HG02884 (cell line): ENCODE measurements around the gene MYLK4.

Source experiments
- ATAC-seq: cut with Tn5 transposase; IDR thresholded peaks from one replicate; pipeline ENCODE4 v1.9.1; 2021; ENCODE audit warnings: mild to moderate bottlenecking, moderate library complexity; ENCODE audit not compliant: unreplicated experiment

Gene MYLK4

DNA sequence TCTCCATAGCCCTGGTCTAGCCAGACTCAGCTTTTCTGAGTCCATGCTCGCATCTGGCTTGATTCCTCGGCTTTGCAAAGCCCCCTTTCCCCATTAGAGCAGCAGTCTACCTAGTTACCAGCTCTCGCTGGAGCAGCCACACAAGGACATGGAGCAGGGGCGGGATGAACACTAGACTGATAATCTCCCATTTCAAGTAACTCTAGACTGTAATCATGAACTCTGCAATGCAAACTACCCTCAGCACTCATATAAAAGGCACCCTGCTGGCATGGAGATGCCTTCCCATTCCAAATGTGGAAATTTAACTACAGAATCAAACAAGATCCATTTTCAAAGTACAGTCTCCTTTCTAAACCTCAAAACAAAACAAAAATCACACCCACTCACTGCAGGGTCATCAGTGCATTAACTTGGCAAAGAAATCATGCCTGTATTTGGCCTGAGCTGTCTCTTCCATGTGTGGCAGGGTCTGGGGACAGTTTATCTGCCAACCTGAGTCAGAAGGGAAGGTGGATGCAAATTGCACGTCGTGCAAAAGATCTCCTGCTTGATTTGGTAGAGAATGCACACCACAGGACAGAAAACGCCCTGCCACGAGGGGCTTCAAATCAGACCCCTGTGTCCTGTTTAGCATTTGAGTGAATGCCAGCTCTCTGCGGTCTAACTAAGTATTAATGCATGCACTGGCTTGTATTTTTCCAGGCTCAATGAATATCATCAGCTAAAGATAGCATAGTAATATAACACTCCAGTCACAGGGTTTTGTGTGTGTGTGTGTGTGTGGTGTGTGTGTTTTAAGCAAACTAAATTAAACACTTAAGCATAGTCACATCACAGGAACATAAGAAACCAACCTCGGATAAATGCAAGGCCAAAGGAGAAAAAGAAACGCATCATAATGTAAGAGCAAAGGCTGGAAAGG is 85.3 kb downstream of the MYLK4 start:
- no peak for ATAC-seq

DNA sequence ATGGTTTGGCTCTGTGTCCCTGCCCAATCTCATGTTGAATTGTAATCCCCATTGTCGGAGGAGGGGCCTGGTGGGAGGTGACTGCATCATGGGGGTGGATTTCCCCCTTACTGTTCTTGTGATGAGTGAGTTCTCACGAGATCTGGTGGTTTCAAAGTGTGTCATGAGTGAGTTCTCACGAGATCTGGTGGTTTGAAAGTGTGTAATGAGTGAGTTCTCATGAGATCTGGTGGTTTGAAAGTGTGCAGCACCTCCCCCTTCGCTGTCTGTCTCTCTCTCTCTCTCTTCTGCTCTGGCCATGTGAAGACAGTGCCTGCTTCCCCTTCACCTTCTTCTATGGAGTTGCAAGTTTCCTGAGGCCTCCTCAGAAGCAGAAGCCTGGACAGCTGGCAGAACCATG is 87.6 kb downstream of the MYLK4 start:
- no peak for ATAC-seq

GRCh38 chr6:2661651-2662050 is 89.1 kb downstream of the MYLK4 start:
- ATAC-seq = no peak

GRCh38 chr6:2659882-2660281 is 90.8 kb downstream of the MYLK4 start:
- no peak for ATAC-seq

GRCh38 chr6:2659381-2659780 is 91.3 kb downstream of the MYLK4 start:
- ATAC-seq = no peak

- ATAC-seq = peak; percentile 91
These were observed 91.9 kb downstream of the MYLK4 start for GRCh38 chr6:2658788-2659187.

DNA sequence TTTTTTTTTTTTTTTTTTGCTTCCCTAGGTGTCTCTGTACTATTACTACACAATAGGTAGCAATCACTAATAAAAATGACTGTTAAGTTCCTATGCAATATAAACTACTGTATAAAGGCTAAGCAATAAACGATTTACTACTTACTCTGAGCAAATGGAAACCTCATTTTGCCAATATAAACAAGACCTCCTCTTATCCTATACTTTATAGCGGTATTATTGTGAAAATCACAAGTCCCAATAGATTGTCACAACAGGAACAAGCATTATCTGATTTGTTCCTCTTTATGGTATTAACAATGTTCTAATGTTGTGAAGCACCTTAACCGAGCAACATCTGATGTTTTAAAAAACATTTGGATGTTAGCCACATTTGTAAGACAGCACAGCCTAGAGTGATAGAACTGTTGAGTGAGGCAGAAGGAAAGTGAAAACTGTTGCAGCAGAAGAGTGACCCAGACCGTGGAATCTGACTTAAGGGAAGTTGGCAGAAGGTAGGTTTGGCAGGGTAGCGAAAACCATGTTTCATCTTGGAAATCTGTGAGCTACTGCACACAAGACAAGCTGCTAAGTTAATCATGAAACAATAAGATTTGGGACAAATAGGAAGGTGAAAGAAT is 94.2 kb downstream of the MYLK4 start:
- no peak for ATAC-seq

DNA sequence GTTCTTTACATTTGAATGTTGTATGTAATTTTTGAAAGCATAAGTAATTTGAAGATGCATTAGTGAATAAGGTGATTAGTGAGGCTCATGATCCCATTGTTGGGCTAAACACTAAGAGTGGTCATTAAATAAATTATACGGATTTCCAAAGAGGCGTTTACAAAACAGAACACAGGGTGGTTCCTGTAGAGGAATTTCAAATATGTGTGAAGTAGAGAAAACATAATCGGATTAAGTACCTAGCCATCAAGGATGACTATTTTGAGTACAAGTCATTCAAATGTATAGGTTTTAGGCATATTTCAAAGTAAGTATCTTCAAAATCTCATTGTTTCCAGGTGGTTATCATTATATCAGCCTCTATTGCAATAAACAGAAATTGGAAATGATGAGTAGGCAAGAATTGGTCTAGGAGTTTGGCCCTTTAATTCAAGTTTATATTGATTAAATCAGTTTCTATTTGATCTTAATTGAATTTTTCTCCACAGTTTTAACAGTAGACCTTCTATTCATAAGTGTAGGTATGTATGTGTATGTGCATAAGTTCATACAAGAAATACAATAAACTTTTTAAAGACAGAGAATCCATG is 94.8 kb downstream of the MYLK4 start:
- no peak for ATAC-seq

GRCh38 chr6:2653369-2654032 is 97.2 kb downstream of the MYLK4 start:
- ATAC-seq = no peak

- ATAC-seq = no peak
These were observed 98.1 kb downstream of the MYLK4 start for GRCh38 chr6:2652611-2653010.

DNA sequence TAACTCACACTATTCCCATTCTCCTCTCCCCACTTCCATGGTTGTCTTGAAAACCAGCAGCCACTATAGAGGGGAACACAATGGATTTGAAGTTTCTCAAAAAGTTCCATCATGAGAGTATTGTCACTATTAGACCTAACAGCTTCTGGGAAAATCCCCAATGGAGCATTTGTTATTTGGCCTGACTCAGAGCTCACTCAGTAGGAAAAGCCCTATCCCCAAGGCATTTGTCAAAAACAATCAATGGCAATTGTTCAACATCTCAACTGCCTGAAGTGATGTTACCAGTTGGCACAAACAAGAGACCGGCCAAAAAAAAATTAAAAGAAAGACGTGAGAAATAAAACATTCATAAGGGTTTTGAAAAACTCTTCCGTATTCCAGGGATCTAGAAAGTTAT is 98.8 kb downstream of the MYLK4 start:
- no peak for ATAC-seq

- no peak for ATAC-seq
These were observed 99.2 kb downstream of the MYLK4 start for GRCh38 chr6:2651536-2651935.

DNA sequence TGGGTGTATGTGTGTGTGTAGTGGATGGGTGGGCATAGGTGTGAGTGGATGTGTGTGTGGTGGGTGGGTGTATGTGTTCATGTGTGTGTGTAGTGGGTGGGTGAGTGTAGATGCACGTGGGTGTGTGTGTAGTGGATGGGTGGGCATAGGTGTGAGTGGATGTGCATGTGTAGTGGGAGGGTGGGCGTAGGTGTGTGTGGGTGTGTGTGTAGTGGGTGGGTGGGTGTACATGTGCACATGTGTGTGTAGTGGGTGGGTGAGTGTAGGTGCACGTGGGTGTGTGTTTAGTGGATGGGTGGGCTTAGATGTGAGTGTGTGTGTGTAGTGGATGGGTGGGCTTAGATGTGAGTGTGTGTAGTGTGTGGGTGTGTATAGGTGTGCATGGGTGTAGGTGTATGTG is 104.4 kb downstream of the MYLK4 start:
- ATAC-seq = no peak

- ATAC-seq = no peak
These were observed 106.7 kb downstream of the MYLK4 start for GRCh38 chr6:2643935-2644539.

DNA sequence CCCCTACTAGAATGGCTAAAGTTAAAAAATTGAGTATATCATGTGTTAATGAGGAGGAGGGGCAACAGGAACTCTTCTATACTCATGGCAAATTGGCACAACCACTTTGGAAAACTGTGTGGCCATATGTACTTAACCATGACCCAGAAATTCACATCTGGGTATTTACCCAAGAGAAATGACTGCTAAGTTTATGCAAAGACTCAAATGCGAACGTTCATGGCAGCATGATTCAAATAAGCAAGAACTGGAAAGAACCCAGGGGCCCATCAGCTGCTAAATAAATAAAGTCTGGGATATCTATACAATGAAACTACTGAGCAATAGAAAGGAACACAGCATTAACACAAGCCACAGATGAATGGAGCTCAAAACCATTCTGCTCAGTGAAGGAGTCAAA is 107.6 kb downstream of the MYLK4 start:
- no peak for ATAC-seq

DNA sequence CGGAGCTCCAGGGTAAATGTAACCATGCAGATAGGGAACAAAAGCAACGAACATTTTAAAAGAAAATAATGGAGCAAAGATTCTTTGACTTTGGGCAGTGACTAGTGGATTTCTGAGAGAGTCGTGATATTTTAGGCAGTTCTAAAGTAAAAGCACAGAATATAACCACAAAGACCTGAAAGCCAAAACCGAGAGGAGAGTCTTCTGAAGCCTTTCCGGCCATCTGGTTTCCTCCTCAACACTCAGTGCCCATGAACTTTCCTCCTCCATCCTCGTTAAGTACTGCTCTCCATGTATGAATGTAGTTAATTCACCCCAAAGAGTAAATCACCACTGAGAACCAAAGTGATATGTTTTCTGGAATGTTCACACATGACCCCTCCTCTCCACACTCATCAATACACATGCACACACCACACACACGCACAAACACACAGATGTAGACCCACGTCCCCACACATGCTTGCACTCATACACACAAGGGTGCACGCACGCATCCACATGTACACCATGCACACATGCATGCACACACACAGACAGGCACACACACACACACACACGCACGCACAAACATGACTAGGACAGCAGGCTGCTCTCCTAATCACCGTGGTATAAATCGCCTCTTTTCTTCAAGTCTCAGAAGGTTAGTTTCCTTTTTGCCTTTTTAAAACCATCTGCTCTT is 109.5 kb downstream of the MYLK4 start:
- ATAC-seq = peak; percentile 69

GRCh38 chr6:2640551-2640950 is 110.2 kb downstream of the MYLK4 start:
- no peak for ATAC-seq

- no peak for ATAC-seq
These were observed 110.8 kb downstream of the MYLK4 start for GRCh38 chr6:2639896-2640295.

DNA sequence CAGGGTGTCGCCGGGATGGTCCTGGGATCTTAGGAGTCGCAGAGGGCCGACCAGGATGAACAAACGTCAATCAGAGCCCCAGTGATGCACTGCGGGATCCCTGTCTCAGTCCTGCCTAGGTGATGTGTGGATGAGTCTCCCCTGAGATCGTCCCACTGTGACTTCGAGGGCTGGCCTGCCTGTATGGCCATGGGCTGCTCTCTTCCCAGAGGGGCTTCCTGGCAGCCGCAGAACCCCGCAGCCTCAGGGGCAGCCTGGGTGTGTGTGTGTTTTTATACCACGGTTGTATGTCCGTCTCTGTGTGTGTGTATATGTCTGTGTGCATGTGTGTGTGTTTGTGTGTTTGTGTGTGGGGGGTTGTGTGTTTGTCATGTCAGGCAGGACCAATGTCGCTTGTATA is 111.6 kb downstream of the MYLK4 start:
- ATAC-seq = no peak

GRCh38 chr6:2636672-2637071 is 114.0 kb downstream of the MYLK4 start:
- no peak for ATAC-seq

DNA sequence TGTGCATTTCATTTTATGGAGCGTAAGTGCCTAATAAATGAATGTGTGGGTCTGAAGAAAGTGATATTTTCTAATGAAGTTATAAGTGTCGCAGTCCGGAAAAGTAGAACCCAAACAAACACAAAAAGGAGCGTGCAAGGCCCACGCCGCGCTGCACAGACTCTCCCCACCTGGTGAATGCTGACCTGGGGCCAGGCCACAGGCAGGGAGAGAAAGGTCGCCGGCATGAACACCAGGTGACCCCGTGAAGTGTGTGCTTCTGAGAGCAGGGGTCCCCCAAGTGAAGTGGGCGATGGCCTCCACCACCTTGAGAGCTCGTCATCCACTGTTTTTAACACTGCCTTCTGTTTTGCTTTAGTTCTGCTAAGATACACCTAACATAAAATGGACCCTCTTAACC is 114.8 kb downstream of the MYLK4 start:
- ATAC-seq = no peak
